Pancreas (tissue), 10 donors: ENCODE results near the gene RUNX1. TPM values are rescaled to one million over a fixed set of nuclear protein-coding genes. Genes with fewer than 3 reads are reported as not detected.

Experiments
- ATAC-seq, 4 donors: fragments of 200-7000 bp; cut with Tn5 transposase; one replicate each; pipeline versions ENCODE4 v1.8.0 to v1.9.1; 2020; ENCODE audit warnings: mild to moderate bottlenecking in 4 of 4, moderate library complexity in 4 of 4
- DNase-seq, 6 donors: peaks; one replicate each; pipeline ENCODE4 v3.0.0-alpha.2; 2020
- FAIRE-seq: peaks from 2 replicates; lab custom pipeline; 2012; peaks lifted over from hg19 to GRCh38; lab: Jason Lieb, UNC
- H3K27ac ChIP-seq, 4 donors: fragments of 200-600 bp; sonication (generic); 1 replicate in 3 of 4; 2 replicates in 1 of 4; pipeline versions ENCODE4 v1.5.0 to v1.8.0; 2020
- H3K27me3 ChIP-seq, 4 donors: fragments of 200-600 bp; one replicate each; pipeline ENCODE4 v1.8.0; 2021
- H3K36me3 ChIP-seq, 3 donors: fragments of 200-600 bp; sonication (generic) in 1 of 3; one replicate each; pipeline versions ENCODE4 v1.5.0 to v1.8.0; 2020 to 2021
- H3K4me1 ChIP-seq, 3 donors: fragments of 200-600 bp; one replicate each; pipeline ENCODE4 v1.8.0; 2021
- H3K4me3 ChIP-seq, 4 donors: fragments of 200-600 bp; sonication (generic) in 2 of 4; one replicate each; pipeline versions ENCODE4 v1.5.0 to v1.8.0; 2020 to 2021
- H3K9me3 ChIP-seq, 4 donors: fragments of 200-600 bp; one replicate each; pipeline ENCODE4 v1.8.0; 2021
- CTCF ChIP-seq, 4 donors: fragments of 200-600 bp; sonication (generic) in 3 of 4; IDR thresholded peaks; one replicate each; pipeline versions ENCODE4 v1.5.0 to v1.8.0; 2021; ENCODE audit warnings: antibody characterized with exemption in 4 of 4
- WGBS, 2 donors: extraction: QIAGEN DNeasy Blood & Tissue Kit; methylation state at CpG; one replicate each; pipeline ENCODE4 v1.1.7; 2013; 5-methylcytosine and 5-hydroxymethylcytosine counted together
- intact Hi-C, 3 donors: fragments of 100-400 bp; cut with DNase I; formaldehyde crosslinking; loops; one replicate each; pipeline versions ENCODE4 v1.11.1 to v1.14.2; 2022
- polyA plus RNA-seq, 2 donors: library from polyadenylated mRNA; stranded (reverse); fragments of 200-250 nt; gene quantifications; one replicate each; pipeline ENCODE4 v1.2.3, GENCODE V29; 2013
- total RNA-seq, 6 donors: library from RNA; stranded (reverse); fragmentation: NEBNext Ultra II Directional in 4 of 6; extraction: Animal tissue kit (Norgen Biotek cat#: 25700) in 4 of 6; gene quantifications; one replicate each; pipeline versions ENCODE4 v1.2.1 to v1.2.4, GENCODE V29; 2021 to 2023
- donor health status: healthy with polysubstance abuse.
- donor health status: DM: no; HTN: no; CAD: no; lungs with moderate emphysema.
- donor health status: DM: no; HTN: no; CAD: no.
- donor health status: control.
- donor health status: control.
- donor health status: Bipolar disorder and iron deficiency.
- donor health status: DM: yes; HTN: yes; CAD: no.
- donor health status: DM: no; HTN: no; CAD: no.
- donor health status: DM: no; HTN: no; CAD: no.
- donor health status: DM: yes; HTN: yes; CAD: no.

The RUNX1 gene
- total and polyA plus RNA-seq, 8 donors = 2.1 to 38.2 (median 4.5) TPM

- peak in 3 of 4 donors; percentile 55 to 84 (median 73) for ATAC-seq
- Histone ChIP-seq H3K27me3 (no peaks in the 10 kb centered on the region), H3K36me3 (no peaks in the 10 kb centered on the region), H3K27ac (peak overlapping the region in 1 of 4 donors; percentile 39), H3K9me3 (no peaks in the 10 kb centered on the region), H3K4me1 (peaks cover 0 to 16% (median 0%) of the 10 kb centered on the region in 3 donors), H3K4me3 (no peak overlapping the region)
- intact Hi-C loops = no loop called here
- peak in 1 of 6 donors; percentile 46 for DNase-seq
- WGBS, 2 donors = 72 to 76% methylated on average over 12 of the region's 12 CpGs
- no peak for TF ChIP-seq CTCF (IDR thresholded peaks at IDR 0.05)
- no peak for FAIRE-seq
Observed at GRCh38 chr21:34844013-34844923, 204.8 kb downstream of the RUNX1 start.

- DNase-seq (no peak), ATAC-seq (no peak), FAIRE-seq (no peak)
- no peak for TF ChIP-seq CTCF (IDR thresholded peaks at IDR 0.05)
- WGBS, 2 donors = 85 to 93% methylated on average over 9 of the region's 9 CpGs
- Histone ChIP-seq H3K4me3 (no peak overlapping the region), H3K9me3 (no peaks in the 10 kb centered on the region), H3K4me1 (peaks cover 0 to 16% (median 0%) of the 10 kb centered on the region in 3 donors), H3K27me3 (no peaks in the 10 kb centered on the region), H3K36me3 (no peaks in the 10 kb centered on the region), H3K27ac (no peak overlapping the region)
- intact Hi-C loops = no loop called here
Observed at GRCh38 chr21:34843562-34843961, 205.5 kb downstream of the RUNX1 start.

DNA sequence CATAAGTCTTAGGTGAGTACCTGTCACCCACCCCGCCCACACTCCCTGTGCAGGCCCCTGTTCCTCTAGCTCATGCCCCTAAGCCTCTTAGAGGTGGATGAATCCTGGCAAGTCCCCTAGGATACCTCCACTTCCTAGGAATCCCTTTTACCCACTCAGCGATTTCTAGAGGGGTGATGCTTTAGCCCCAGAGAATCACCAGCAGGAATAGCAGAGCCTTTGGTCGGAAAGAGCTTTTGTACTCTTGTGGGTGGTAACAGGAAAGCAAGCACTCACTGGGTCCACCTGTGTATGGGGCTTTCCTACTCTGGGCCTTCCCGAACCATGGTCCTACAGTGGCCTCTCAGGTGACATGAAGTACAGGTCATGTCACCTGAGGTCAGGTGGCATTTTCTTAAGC, 207.9 kb downstream of the RUNX1 start:
- H3K9me3 ChIP-seq = no peaks in the 10 kb centered on the region
- H3K4me1 ChIP-seq = peaks cover 0 to 20% (median 0%) of the 10 kb centered on the region in 3 donors
- ATAC-seq = no peak
- FAIRE-seq = no peak
- intact Hi-C loops = no loop called here
- 88 to 93% methylated on average over 4 of the region's 4 CpGs for WGBS, 2 donors
- H3K27ac ChIP-seq = no peak overlapping the region
- H3K27me3 ChIP-seq = no peaks in the 10 kb centered on the region
- no peak for DNase-seq
- no peak for TF ChIP-seq CTCF (IDR thresholded peaks at IDR 0.05)
- H3K36me3 ChIP-seq = no peaks in the 10 kb centered on the region
- H3K4me3 ChIP-seq = no peak overlapping the region

GRCh38 chr21:34840693-34841092, 208.4 kb downstream of the RUNX1 start:
- intact Hi-C loops = no loop called here
- H3K9me3 ChIP-seq = no peaks in the 10 kb centered on the region
- H3K27ac ChIP-seq = no peak overlapping the region
- H3K36me3 ChIP-seq = no peaks in the 10 kb centered on the region
- ATAC-seq (no peak), DNase-seq (no peak), FAIRE-seq (no peak)
- WGBS, 2 donors = 94 to 96% methylated on average over 4 of the region's 4 CpGs
- H3K4me3 ChIP-seq = no peak overlapping the region
- peaks cover 0 to 18% (median 0%) of the 10 kb centered on the region in 3 donors for H3K4me1 ChIP-seq
- no peaks in the 10 kb centered on the region for H3K27me3 ChIP-seq
- no peak for TF ChIP-seq CTCF (IDR thresholded peaks at IDR 0.05)
